Activated naive CD4-positive, alpha-beta T cell (primary cell): Measurements from ENCODE around the gene OVCA2.

Experiments used
- DNase-seq, 4 experiments: peaks; one replicate each; lab custom pipeline; 2025; lab: John Stamatoyannopoulos, UW

Gene OVCA2

DNA sequence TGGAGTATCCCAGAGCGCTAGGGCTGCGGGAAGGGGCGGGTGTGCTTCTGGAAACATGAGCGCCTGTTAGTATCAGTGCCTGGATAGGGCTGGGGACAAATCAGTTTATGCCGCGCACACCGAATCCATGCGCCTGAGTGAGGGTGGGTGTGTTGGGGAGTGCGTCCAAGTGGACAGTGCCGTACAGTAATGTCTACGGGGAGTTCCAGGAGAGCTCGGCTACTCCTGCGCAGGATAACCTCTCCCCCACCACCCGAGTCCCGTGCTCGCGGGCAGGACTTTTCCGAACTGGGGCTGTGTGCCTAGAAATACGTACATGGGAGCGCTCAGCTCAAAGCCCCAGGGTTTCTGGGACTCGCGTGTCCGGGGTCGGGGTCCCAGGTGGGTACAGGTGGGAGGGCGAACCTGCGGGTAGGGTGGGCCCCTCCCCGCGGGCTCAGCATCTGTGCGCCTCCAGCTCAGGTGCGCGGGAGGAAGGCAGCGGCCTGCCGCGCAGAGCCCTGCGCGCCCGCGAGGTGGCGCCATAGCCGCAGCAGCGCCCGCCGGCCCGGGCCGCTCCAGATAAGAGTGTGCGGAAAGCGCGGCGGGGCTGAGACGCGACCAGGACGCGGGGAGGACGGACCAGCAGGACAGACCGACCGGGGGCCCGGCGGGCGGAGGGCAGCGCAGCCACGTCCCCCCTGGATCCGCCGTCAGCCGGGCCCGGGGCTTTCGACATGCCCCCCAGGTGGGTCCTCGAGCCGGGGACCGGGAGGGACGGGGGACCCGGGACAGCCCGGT lies 12.9 kb downstream of the OVCA2 start, which contains the start of gene HIC1:
TSS of gene HIC1 (plus strand) at position 592 of the 780 bp plus-strand sequence. CDS start 1,588 bp downstream, outside the sequence.
- DNase-seq, result peak; percentile 54 to 71 (median 62)

DNA sequence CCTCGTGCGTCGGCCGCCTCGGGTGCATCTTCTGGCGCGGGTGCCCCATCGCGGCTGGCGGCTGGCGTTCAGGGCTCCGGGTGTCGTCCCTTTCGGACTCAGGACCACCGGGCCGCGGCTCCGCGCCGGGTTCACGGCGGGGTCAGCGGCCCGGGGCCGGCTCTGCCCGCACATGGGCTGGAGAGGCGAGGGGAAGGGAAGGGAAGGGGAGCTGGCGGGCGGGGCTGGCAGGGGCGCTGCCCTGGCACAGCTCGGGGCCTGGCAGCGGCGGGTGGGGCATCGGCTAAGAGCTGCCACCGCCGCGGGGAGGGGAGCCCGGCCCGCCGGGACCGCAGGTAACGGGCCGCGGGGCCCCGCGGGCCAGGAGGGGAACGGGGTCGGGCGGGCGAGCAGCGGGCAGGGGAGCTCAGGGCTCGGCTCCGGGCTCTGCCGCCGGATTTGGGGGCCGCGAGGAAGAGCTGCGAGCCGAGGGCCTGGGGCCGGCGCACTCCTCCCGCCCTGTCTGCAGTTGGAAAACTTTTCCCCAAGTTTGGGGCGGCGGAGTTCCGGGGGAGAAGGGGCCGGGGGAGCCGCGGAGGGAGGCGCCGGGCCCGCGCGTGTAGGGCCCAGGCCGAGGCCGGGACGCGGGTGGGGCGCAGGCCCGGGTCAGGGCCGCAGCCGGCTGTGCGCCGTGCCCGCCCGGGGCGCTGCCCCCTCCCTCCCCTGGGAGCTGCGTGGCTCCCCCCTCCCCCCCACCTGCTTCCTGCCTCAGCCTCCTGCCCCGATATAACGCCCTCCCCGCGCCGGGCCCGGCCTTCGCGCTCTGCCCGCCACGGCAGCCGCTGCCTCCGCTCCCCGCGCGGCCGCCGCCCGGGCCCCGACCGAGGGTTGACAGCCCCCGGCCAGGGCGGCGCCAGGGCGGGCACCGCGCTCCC lies 13.7 kb downstream of the OVCA2 start:
- DNase-seq, result peak in 1 of 4 experiments; percentile 25

DNA sequence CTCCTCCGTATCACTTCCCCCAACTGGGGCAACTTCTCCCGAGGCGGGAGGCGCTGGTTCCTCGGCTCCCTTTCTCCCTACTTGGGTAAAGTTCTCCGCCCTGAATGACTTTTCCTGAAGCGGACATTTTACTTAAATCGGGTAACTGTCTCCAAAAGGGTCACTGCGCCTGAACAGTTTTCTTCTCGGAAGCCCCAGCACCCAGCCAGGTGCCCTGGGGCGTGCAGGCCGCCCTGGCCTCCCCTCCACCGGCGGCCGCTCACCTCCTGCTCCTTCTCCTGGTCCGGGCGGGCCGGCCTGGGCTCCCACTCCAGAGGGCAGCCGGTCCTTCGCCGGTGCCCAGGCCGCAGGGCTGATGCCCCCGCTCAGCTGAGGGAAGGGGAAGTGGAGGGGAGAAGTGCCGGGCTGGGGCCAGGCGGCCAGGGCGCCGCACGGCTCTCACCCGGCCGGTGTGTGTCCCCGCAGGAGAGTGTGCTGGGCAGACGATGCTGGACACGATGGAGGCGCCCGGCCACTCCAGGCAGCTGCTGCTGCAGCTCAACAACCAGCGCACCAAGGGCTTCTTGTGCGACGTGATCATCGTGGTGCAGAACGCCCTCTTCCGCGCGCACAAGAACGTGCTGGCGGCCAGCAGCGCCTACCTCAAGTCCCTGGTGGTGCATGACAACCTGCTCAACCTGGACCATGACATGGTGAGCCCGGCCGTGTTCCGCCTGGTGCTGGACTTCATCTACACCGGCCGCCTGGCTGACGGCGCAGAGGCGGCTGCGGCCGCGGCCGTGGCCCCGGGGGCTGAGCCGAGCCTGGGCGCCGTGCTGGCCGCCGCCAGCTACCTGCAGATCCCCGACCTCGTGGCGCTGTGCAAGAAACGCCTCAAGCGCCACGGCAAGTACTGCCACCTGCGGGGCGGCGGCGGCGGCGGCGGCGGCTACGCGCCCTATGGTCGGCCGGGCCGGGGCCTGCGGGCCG lies 14.7 kb downstream of the OVCA2 start:
- DNase-seq, result peak in 2 of 4 experiments; percentile 29 to 46

DNA sequence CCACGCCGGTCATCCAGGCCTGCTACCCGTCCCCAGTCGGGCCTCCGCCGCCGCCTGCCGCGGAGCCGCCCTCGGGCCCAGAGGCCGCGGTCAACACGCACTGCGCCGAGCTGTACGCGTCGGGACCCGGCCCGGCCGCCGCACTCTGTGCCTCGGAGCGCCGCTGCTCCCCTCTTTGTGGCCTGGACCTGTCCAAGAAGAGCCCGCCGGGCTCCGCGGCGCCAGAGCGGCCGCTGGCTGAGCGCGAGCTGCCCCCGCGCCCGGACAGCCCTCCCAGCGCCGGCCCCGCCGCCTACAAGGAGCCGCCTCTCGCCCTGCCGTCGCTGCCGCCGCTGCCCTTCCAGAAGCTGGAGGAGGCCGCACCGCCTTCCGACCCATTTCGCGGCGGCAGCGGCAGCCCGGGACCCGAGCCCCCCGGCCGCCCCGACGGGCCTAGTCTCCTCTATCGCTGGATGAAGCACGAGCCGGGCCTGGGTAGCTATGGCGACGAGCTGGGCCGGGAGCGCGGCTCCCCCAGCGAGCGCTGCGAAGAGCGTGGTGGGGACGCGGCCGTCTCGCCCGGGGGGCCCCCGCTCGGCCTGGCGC lies 15.4 kb downstream of the OVCA2 start:
- no peak for DNase-seq

DNA sequence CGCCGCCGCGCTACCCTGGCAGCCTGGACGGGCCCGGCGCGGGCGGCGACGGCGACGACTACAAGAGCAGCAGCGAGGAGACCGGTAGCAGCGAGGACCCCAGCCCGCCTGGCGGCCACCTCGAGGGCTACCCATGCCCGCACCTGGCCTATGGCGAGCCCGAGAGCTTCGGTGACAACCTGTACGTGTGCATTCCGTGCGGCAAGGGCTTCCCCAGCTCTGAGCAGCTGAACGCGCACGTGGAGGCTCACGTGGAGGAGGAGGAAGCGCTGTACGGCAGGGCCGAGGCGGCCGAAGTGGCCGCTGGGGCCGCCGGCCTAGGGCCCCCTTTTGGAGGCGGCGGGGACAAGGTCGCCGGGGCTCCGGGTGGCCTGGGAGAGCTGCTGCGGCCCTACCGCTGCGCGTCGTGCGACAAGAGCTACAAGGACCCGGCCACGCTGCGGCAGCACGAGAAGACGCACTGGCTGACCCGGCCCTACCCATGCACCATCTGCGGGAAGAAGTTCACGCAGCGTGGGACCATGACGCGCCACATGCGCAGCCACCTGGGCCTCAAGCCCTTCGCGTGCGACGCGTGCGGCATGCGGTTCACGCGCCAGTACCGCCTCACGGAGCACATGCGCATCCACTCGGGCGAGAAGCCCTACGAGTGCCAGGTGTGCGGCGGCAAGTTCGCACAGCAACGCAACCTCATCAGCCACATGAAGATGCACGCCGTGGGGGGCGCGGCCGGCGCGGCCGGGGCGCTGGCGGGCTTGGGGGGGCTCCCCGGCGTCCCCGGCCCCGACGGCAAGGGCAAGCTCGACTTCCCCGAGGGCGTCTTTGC lies 16.2 kb downstream of the OVCA2 start:
- no peak for DNase-seq

DNA sequence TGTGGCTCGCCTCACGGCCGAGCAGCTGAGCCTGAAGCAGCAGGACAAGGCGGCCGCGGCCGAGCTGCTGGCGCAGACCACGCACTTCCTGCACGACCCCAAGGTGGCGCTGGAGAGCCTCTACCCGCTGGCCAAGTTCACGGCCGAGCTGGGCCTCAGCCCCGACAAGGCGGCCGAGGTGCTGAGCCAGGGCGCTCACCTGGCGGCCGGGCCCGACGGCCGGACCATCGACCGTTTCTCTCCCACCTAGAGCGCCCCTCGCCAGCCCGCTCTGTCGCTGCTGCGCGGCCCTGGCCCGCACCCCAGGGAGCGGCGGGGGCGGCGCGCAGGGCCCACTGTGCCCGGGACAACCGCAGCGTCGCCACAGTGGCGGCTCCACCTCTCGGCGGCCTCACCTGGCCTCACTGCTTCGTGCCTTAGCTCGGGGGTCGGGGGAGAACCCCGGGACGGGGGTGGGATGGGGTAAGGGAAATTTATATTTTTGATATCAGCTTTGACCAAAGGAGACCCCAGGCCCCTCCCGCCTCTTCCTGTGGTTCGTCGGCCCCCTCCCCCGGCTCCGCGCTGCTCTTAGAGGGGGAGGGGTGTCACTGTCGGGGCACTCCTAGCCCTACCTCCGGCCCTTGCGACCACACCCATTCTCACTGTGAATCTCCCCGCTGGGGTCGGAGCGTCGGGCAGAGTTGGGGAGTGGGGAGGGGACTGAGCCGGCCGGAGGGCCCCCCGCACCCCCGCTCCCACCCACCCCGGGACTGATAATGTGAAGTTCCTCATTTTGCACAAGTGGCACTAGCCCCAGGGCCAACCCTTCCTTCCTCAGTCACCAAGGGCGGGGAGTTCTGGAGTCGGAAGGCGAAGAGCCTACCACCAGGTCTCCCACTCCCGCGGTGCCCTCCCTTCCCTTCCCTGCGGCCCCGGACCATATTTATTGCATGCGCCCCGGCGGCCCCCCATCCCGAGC lies 17.0 kb downstream of the OVCA2 start:
- peak; percentile 16 to 47 (median 32) for DNase-seq

DNA sequence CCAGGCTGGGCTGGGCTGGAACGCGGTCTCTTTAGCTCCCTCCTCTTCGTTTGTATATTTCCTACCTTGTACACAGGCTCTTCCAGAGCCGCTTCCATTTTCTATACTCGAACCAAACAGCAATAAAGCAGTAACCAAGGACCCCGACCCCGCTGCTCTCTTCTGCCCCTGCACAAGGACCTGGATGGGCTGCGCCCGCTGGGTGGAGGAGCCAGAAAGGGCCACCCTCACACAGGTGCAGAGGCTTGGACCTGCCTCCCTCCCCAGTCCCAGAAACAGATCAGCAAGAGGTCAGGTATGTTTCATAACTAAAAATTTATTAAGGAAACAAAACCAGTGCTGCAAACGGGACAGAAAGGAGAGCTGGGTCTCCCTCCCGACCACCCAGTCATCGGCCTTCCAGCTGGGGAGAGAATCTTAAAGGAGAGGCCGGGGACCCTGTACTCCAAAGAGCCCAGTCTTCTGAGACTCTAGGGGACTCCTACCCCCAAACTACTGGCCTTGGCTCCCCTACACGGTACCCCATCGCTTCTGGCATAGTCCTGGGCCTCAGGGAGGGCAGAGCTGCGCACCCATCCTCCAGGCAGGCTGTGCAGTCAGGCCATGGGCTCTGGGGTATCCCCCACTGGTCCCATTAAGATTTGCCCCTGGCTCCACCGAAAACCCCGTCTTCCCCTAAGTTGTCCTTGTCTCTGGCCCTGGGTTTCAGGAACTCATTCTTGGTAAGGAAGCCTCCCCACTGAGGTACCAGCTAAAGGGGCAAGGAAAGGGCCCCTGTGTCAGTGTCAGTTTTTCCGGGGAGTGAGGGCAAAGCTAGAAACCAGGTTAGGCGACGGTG lies 17.9 kb downstream of the OVCA2 start:
- DNase-seq, result no peak

DNA sequence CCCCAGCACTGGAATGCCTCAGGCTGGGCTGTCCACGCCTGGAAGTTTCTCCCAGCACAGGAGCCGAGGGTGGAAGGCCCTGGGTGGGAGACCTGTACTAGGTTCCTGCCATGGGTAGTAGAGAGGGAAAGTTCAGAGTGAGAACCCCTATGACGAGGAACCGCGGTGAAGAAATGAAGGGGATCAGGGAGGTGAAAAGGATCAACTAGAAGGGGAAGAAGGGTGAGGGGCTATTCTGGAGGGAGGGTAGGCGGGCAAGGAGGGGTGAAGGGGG lies 18.5 kb downstream of the OVCA2 start:
- DNase-seq, result no peak

DNA sequence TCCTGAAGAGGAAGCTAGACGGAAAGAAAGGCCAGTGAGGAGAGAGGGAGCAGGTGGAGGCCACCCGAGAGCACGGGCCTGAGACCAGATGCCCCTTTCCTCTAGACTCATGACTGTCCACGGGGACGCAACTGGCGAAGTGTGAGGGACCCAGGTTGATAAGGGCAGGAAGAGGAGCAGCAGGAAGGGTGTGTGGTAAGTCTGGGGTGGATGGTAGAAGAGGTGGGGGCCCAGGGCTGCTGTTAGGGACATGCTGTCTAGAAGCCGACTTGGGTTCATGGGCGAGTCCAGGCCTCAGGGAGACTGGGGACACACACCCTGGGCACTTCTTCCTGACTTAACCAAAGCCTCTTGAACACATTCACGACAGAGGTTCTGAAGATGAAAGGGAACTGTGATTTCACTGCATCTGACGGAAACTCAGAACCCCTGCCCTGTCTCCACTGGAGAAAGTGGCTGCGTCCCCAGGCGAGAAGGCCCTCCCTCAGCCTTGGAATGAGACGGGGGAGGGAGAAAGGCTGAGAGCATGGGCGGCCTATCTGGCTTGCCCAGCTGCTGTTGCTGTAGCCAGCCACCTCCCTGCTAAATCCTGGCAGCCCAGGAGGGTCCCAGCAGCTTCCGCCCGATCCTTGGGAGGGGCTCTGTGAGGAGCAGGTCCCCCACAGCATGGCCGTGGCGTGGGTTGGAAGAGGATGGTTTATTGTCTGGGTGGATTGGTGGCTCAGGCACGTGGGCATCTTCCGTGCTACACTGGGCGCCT lies 19.0 kb downstream of the OVCA2 start:
- DNase-seq, result no peak

DNA sequence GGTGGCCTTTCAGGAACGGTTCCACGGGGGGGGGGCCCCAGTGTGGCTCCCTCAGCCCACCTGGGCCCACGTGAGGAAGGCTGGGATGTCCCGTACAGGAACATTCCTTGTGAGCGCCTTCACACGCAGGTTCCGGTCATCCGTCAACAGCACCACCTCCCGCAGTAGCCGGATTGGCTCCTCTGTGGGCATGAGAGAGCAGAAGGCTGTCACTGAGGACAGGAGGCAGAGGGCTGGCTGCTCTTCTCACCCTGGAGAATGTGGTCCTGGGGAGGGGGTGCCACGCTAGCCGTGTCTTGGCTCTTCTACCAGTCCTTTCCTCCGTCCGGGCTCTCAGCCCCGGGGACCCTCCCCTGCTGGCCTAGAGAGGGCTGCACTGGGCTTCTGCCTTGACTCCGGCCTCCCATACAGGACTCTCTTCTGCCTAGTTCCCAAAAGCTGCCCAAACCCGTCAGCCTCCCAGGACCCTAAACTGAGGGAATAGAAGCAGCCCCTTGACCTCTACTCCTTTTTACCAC lies 19.7 kb downstream of the OVCA2 start:
- no peak for DNase-seq

DNA sequence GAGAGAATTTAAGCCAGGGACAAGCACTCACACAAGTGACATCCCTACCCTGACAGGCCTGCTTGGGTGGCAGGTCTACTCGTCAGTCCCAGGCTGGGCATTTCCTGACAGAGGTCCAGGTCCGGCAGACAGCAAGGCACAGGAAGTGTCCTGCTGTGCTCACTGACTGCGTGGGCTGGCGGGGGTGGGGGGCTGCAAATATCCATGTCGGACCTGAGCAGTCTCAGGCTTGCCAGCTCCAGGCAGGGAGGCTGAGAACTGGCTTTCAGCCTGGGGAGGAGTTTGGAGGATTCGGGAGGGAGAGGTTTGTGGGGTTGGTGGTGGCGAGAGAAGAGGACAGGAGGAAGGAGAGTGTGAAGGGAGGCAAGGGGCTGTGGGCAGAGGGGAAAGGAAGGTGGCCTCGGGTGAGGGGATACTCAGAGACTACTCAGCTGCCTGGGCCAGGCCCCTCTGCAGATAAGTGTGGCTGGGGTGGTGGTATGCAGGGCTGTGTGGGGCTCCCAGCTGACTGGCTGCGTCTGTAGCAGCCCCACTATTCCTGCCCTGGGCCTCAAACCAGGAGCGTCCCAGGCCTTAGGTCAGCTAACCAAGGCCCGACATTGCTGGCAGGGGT lies 20.9 kb downstream of the OVCA2 start:
- DNase-seq, result no peak

DNA sequence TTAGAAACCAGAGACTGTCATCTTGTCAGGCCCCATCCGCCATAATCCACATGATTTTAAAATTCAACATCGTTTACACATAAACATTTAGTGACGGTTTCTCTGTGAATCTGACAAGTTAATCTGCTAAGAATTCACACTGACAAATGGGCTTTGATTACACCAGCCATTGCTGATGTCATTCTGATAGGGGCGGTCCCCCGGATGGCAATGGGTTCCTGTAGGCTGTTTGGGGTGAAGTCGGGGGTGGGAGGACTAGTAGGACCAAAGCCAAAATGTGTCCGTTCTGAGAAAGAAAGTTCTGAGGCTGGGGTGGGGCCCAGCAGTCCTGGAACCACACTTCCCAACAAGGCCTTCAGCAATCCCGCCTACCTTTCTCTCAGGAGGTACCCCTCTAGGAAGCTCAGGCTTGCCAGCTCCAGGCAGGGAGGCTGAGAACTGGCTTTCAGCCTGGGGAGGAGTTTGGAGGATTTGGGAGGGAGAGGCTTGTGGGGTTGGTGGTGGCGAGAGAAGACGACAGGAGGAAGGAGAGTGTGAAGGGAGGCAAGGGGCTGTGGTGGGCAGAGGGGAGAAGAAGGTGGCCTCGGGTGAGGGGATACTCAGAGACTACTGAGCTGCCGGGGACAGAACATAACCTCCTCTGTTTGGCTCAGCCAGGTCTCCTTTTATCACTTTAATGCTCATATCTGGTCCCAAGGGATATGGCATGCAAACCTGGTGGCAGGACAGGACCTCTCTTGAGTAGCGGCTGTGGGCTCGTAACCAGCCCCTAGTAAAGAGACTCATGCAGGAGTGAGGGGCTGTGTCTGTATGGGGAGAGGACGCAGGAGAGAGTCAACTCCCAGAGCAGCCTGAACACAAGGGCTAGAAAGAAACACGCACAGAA lies 21.7 kb downstream of the OVCA2 start:
- no peak for DNase-seq

DNA sequence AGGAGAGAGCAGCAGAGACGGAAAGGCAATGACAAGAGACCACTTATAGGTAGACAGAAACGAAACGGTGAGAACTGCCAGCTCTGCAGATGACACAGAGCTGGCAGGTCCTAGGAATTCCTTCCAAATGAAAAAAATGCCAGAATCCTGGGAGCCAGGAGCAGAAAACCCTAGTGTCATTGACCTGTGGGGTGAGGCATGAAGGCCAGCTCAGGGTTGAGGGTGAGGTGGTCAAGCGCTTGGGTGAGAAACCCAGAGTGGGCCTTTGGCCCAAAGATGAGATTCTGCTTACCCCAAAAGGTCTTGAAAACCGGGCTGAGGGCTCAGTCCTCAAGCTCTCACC lies 22.3 kb downstream of the OVCA2 start:
- DNase-seq, result no peak

DNA sequence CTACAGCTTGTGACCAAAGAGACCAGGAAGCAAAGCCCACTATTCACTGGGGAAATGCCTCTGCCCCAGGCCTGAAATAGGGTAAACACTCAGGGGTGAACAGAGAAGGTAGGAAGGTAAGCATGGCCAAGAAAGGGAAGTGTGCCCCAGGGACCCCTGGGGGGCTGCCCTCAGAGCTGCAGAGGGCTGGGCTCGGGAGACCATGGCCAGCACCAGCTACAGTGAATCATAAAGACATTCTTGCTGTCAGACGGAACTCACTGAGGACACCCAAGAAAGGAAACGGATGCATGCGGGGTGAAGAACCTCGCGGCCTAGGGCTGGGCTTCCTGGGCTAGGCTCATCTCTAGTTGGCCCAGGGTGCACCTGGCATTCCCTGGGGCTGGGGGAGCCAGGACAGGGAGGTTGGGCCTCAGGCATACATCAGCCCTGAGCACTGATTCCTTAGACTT lies 22.7 kb downstream of the OVCA2 start:
- no peak for DNase-seq

DNA sequence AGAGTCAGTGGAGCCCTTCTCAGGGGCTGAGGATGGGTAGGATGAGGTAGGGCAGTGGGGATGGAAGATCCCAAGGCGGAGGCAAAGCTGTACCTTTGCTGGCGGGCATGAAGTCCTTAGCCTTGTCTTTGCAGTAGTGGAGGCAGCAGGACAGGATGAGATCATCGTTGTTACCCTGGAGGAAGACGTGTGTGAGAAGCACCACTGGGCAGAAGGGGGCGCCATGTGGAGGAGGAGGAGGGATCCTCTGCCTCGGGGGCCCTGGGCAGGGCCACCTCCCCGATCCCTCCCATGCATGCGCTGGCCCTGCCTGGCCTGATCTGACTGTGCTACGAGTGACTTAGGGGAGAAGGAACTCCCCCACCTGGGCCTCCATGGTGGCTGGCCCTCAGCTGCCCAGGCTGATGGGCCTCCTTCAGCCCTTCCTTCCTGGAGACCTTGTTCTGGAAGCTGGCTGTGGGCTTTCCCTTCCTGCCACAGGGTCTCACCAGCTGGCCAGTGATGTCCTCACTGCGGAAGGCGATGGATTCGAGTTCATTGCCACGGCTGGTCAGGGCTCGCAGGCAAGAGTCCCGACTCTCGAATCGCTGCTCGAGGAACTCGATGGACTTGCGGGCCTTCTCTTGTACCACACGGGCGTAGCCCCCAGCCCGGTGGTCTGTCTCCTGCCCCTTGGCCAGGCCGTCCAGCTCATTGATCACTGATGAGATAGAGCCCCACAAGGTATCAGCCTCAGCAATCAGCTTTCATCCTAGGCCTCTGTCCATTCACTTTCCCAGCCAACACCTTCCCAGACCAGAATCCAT lies 23.4 kb downstream of the OVCA2 start:
- DNase-seq, result peak in 2 of 4 experiments; percentile 38 to 40
